ENCODE data around the gene PIM3. TPM values are rescaled to one million over a fixed set of nuclear protein-coding genes. Genes with fewer than 3 reads are reported as not detected.

The PIM3 gene
- total RNA-seq, 1 donor from 2014 or later: 215 TPM

- H3K4me1 Mint-ChIP-seq (ENCODE audit: low read depth): peaks cover 6% of the 10 kb centered on the region
- intact Hi-C loops (cut with micrococcal nuclease): no loop called here
- no peak overlapping the region for H3K4me3 Mint-ChIP-seq (ENCODE audit: low read depth)
- H3K27ac Mint-ChIP-seq: no peak overlapping the region
- peaks cover 12% of the 10 kb centered on the region for H3K27me3 Mint-ChIP-seq (ENCODE audit: low read depth)
- DNase-seq (ENCODE audit: low spot score): no peak
- H3K9me3 Mint-ChIP-seq: no peaks in the 10 kb centered on the region
- no peaks in the 10 kb centered on the region for H3K36me3 Mint-ChIP-seq (ENCODE audit: low read depth)
Observed at GRCh38 chr22:50009765-50010675, 49.4 kb downstream of the PIM3 start.

GRCh38 chr22:50010676-50011446 lies 50.3 kb downstream of the PIM3 start:
- Mint-ChIP-seq H3K4me3 (ENCODE audit: low read depth) (no peak overlapping the region), H3K4me1 (ENCODE audit: low read depth) (peaks cover 6% of the 10 kb centered on the region), H3K36me3 (ENCODE audit: low read depth) (no peaks in the 10 kb centered on the region), H3K27me3 (ENCODE audit: low read depth) (peaks cover 12% of the 10 kb centered on the region), H3K9me3 (no peaks in the 10 kb centered on the region), H3K27ac (no peak overlapping the region)
- no peak for DNase-seq (ENCODE audit: low spot score)
- intact Hi-C loops (cut with micrococcal nuclease): no loop called here

GRCh38 chr22:50011447-50012210 lies 51.1 kb downstream of the PIM3 start:
- H3K27ac Mint-ChIP-seq: peak overlapping the region; percentile 68
- DNase-seq (ENCODE audit: low spot score): no peak
- intact Hi-C loops (cut with micrococcal nuclease): no loop called here
- H3K9me3 Mint-ChIP-seq: no peaks in the 10 kb centered on the region
- no peaks in the 10 kb centered on the region for H3K36me3 Mint-ChIP-seq (ENCODE audit: low read depth)
- H3K4me3 Mint-ChIP-seq (ENCODE audit: low read depth): no peak overlapping the region
- H3K27me3 Mint-ChIP-seq (ENCODE audit: low read depth): peaks cover 12% of the 10 kb centered on the region
- peaks cover 6% of the 10 kb centered on the region for H3K4me1 Mint-ChIP-seq (ENCODE audit: low read depth)

- peaks cover 12% of the 10 kb centered on the region for H3K27me3 Mint-ChIP-seq (ENCODE audit: low read depth)
- H3K4me1 Mint-ChIP-seq (ENCODE audit: low read depth): peaks cover 14% of the 10 kb centered on the region
- no peaks in the 10 kb centered on the region for H3K36me3 Mint-ChIP-seq (ENCODE audit: low read depth)
- DNase-seq (ENCODE audit: low spot score): no peak
- intact Hi-C loops (cut with micrococcal nuclease): no loop called here
- no peaks in the 10 kb centered on the region for H3K9me3 Mint-ChIP-seq
- peak within 1 kb of the TSS; percentile 68 for H3K27ac Mint-ChIP-seq
- H3K4me3 Mint-ChIP-seq (ENCODE audit: low read depth): no peak within 1 kb of the TSS
Observed at GRCh38 chr22:50012211-50013181, 51.9 kb downstream of the PIM3 start, which contains the start of gene IL17REL. TSS of gene IL17REL (minus strand) at chr22:50012765. CDS start at chr22:50012646, 119 bp downstream.

Other genes with a start within 250 kb of the PIM3 start
- gene BRD1, start 132.9 kb upstream of the PIM3 start, total RNA-seq: 41.3 and 46.2 TPM in 2 replicates
- 25.2 and 25.6 TPM in 2 replicates for gene ZBED4, start 106.9 kb upstream of the PIM3 start, total RNA-seq
- 15.5 and 16.5 TPM in 2 replicates for gene ALG12, start 42.3 kb upstream of the PIM3 start, total RNA-seq
- 49.9 and 52.9 TPM in 2 replicates for gene CRELD2, start 42.1 kb upstream of the PIM3 start, total RNA-seq
- not detected in 2 replicates for gene IL17REL, start 52.0 kb downstream of the PIM3 start, total RNA-seq
- gene TTLL8, start 97.5 kb downstream of the PIM3 start, total RNA-seq: not detected in 2 replicates
- gene MLC1, start 124.7 kb downstream of the PIM3 start, total RNA-seq: 0.39 TPM in 1 of 2 replicates, not detected in the other
- gene MOV10L1, start 129.2 kb downstream of the PIM3 start, total RNA-seq: 0.07 TPM in 1 of 2 replicates, not detected in the other
- gene PANX2, start 210.0 kb downstream of the PIM3 start, total RNA-seq: 2.4 and 2.8 TPM in 2 replicates
- 104 and 109 TPM in 2 replicates for gene TRABD, start 225.1 kb downstream of the PIM3 start, total RNA-seq
- 26.3 and 26.4 TPM in 2 replicates for gene SELENOO, start 240.2 kb downstream of the PIM3 start, total RNA-seq